Measurements from ENCODE around the gene CES3. TPM values are rescaled to one million over a fixed set of nuclear protein-coding genes. Genes with fewer than 3 reads are reported as not detected.
"Not testable (repeated sequence)": the region's sequence is repeated elsewhere in the genome, so short reads cannot be mapped to it uniquely, and the experiment has no call there.

Gene CES3
- polyA plus RNA-seq, 4 donors: 1.8 to 3.6 (median 2.4) TPM

DNA sequence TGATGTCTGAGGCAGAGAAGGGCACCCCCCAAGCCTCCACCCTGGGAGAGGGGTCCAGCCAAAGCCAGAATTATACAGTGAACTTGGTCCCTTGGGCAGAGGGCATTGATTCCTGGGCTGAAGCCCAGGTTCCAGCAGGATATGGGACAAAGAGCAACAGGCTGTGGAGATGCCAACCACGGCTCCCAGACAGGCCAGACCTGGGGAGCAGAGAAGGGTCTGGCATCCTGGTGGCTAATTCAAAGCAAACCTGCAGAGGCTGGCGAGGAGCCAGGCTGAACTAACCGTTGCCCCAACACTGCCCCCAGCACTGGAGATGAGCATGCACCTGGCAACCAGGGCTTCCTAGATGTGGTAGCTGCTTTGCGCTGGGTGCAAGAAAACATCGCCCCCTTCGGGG lies 3.0 kb downstream of the CES3 start:
- DNase-seq (ENCODE audit: low read depth in 4 of 4, low spot score in 3 of 4): no peak

DNA sequence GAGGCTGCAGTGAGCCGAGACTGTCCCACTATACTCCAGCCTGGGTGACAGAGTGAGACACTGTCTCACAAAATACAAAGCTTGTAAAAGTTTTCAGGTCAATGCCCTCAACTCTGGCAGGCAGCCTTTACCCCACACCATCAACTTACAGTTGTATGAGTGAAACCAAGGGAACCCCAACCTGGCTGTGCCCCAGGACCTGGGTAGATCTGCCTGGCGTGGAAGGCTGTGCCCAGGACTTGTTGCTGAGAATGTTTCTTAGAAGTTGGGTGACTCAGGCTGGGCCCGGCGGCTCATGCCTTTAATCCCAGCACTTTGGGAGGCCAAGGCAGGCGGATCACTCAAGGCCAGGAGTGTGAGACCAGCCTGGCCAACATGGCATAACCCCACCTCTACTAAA lies 7.8 kb downstream of the CES3 start:
- DNase-seq (ENCODE audit: low read depth in 4 of 4, low spot score in 3 of 4): no peak

DNA sequence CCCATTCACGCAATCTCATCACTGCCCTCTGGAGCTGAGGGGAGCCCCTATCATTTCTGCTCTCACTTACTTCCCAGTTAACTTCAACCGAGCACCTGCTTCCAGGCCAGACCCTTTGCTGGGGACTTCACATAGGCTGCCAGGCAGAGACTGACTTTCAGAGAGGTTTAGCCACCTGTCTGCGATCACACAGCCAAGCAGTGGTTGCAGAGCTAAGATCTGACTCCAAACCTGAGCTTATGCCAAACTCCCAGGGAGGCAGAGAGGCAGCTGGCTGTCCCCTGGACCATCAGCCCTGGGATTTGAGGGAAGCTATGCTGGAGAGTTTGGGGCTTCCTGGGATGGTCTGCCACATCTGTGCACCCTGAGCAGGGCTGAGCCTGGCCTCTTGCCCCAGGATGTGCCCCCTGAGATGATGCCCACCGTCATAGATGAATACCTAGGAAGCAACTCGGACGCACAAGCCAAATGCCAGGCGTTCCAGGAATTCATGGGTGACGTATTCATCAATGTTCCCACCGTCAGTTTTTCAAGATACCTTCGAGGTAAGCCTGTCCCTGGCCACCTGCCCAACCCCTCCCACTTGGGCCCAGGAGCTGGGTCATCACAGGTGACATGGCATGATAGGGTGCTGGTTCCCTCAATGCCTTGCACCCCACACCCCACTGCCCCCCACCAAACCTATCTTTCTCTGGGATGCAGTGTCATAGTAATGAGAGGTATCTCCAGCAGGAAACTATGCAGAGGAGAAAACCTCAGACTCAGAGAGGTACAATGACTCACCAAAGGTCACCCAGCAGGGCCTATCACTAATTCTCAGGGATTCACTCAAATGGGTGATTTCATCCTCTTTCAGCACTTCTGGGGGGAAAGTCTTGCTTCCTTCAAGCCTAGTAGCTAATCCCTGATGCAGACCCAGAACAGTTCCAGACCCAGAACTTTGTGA lies 10.0 kb downstream of the CES3 start:
- DNase-seq (ENCODE audit: low read depth in 4 of 4, low spot score in 3 of 4): no peak

DNA sequence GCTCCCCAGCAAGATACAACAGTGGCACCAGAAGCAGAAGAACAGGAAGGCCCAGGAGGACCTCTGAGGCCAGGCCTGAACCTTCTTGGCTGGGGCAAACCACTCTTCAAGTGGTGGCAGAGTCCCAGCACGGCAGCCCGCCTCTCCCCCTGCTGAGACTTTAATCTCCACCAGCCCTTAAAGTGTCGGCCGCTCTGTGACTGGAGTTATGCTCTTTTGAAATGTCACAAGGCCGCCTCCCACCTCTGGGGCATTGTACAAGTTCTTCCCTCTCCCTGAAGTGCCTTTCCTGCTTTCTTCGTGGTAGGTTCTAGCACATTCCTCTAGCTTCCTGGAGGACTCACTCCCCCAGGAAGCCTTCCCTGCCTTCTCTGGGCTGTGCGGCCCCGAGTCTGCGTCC lies 11.9 kb downstream of the CES3 start:
- DNase-seq (ENCODE audit: low read depth in 4 of 4, low spot score in 3 of 4): no peak

DNA sequence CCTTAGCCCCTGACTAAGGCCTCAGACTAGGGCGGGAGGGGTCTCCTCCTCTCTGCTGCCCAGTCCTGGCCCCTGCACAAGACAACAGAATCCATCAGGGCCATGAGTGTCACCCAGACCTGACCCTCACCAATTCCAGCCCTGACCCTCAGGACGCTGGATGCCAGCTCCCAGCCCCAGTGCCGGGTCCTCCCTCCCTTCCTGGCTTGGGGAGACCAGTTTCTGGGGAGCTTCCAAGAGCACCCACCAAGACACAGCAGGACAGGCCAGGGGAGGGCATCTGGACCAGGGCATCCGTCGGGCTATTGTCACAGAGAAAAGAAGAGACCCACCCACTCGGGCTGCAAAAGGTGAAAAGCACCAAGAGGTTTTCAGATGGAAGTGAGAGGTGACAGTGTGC lies 12.7 kb downstream of the CES3 start:
- DNase-seq (ENCODE audit: low read depth in 4 of 4, low spot score in 3 of 4): no peak

DNA sequence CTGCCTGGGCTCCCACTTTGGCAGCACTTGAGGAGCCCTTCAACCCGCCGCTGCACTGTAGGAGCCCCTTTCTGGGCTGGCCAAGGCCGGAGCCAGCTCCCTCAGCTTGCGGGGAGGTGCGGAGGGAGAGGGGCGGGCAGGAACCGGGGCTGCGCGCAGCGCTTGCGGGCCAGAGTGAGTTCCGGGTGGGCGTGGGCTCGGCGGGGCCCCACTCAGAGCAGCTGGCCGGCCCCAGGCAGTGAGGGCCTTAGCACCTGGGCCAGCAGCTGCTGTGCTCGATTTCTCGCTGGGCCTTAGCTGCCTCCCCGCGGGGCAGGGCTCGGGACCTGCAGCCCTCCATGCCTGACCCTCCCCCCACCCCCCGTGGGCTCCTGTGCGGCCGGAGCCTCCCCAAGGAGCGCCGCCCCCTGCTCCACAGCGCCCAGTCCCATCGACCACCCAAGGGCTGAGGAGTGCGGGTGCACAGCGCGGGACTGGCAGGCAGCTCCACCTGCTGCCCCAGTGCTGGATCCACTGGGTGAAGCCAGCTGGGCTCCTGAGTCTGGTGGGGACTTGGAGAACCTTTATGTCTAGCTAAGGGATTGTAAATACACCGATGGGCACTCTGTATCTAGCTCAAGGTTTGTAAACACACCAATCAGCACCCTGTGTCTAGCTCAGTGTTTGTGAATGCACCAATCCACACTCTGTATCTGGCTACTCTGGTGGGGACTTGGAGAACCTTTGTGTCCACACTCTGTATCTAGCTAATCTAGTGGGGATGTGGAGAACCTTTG lies 13.3 kb downstream of the CES3 start:
- not testable (repeated sequence) for DNase-seq (ENCODE audit: low read depth in 4 of 4, low spot score in 3 of 4)

GRCh38 chr16:66974932-66975246 lies 13.8 kb downstream of the CES3 start:
- not testable (repeated sequence) for DNase-seq (ENCODE audit: low read depth in 4 of 4, low spot score in 3 of 4)

DNA sequence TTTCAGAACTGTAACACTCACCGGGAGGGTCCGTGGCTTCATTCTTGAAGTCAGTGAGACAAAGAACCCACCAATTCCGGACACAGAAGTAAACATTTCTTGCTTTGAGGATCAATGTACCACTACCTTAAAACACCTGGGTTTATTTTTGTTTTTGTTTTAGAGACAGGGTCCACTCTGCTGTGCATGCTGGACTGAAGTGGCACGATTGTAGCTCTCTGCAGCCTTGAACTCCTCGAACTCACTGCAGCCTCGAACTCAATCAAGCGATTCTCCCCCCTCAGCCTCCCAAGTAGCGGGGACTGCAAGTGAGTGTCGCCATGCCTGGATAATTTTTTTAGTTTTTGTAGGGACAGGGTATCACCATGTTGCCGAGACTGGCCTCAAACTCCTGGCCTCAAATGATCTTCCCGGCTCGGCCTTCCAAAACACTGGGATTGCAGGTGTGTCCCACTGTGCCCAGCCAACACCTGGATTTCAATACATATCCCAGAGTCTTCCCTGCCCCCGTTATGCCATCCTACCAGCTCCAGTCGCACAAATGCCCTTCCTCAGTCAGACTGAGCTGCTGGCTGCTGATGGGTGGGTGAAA lies 14.3 kb downstream of the CES3 start:
- no peak for DNase-seq (ENCODE audit: low read depth in 4 of 4, low spot score in 3 of 4)

- no peak for DNase-seq (ENCODE audit: low read depth in 4 of 4, low spot score in 3 of 4)
These were observed 15.7 kb downstream of the CES3 start for GRCh38 chr16:66976746-66977145.

DNA sequence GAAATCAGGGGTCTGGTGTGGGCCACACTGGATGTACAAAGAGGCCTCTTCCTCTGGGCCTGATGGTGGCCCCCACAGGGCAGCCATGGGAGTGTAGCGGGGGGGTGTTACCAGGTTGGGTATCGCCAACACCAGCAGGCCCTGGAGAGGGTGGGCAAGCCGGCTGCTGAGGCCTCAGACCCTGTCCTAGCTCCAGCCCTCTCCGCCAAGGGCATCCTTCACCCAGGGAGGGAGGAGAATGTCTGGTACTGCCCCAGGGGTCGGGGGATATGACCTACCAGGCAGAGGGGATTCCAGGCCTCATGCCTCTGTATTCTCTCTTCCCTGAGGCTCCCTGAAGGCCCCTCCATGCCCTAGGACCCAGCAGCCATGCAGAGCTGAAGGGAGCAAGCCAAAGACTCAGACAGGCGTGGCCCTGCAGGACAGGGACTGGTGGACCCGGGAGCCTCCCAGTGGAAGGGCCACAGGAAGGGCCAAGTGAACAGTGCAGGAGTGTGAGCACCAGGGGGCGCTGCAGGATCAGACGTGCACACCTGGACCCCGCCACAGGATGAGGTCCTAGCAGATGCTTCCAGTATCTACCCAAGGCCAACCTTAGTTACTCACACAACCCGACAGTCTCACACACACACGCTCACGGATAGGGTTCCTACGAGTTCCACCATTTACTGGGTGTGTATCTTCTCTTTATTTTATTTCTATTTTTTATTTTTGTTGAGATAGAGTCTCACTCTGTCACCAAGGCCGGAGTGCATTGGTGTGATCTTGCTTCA lies 16.5 kb downstream of the CES3 start:
- peak in 2 of 4 donors; percentile 61 to 71 for DNase-seq (ENCODE audit: low read depth in 4 of 4, low spot score in 3 of 4)

DNA sequence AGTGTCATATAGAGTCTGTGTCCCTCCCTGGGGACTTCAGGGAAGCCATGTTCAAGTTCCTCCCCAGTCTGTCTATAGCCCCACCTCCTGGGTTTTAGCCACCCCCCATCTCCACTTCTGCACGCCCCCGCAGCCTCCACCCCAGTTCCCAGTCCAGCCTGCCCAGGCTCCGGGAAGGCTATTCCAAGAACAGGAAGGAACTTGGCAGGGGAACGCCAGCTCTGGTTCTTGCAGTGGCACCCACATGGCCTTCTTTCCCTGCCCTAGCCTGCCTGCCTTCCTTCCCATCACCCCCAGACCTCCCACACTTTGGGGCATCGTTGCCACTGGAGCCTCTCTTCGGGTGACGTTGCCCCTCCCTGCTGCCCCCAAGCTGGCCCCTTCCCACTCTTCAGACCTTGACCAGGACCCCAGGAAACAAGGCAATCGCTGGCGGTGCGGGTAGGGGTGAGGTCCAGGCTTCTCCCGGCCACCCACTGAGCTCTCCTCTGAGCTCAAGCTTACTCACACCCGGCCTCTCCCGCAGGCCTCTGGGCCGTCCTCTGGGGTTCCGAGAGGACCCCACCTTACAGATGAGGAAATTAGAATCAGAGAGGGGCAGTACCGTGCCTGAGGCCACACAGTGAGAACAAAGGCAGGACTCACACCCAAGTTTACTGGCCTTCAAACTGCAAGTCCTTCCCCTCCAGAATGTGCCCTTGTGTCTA lies 18.1 kb downstream of the CES3 start:
- DNase-seq (ENCODE audit: low read depth in 4 of 4, low spot score in 3 of 4): no peak

DNA sequence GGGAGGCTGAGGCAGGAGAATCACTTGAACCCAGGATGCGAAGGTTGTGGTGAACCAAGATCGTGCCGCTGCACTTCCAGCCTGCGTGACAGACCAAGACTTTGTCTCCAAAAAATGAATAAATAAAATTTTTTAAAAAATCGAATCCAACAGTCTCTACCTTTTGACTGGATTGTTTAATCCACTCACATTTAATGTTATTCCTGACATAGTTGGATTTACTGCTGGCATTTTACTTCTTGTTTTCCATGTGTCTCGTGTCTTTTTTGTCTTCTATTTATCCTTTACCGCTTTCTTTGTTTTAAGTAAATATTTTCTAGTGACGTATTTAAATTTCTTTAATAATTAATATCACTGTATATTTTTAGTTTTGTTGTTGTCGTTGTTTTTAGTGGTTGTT lies 22.0 kb downstream of the CES3 start:
- no peak for DNase-seq (ENCODE audit: low read depth in 4 of 4, low spot score in 3 of 4)

DNA sequence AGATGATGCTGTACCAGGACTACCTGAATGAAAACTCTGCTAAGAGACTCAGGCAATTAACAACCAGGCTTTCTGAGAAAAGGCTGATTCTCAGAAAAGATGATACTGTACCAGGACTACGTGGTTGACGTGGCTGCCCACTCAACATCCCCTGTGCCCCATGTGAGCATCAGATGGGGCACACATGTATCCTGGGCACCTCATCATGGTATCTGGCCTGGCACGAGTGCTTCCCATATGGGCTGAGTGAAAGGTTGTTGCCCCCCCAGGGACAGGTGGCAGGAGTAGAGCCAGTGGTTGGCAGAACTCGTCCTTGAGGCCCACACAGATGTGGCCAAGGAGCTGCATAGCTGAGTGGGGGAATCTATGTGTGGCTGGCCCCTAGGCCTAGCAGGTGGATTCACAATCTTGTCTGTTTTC lies 23.8 kb downstream of the CES3 start:
- no peak for DNase-seq (ENCODE audit: low read depth in 4 of 4, low spot score in 3 of 4)

DNA sequence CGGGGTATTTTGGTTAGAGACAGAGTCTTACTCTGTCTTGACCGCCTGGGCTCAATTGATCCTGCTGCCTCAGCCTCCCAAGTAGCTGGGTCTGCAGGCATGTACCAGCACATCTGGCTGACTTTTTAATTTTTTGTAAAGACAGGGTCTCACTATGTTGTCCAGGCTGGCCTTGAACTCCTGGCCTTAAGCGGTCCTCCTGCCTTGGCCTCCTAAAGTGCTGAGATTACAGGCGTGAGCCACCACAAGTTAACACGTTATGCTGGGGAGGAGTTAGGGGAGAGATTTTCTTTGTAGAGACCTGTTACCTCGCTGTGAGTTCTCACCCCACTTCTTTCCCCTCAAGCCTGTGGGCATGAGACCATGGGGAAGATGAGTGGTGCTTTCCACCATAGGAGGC lies 25.5 kb downstream of the CES3 start:
- DNase-seq (ENCODE audit: low read depth in 4 of 4, low spot score in 3 of 4): no peak

- no peak for DNase-seq (ENCODE audit: low read depth in 4 of 4, low spot score in 3 of 4)
These were observed 27.2 kb downstream of the CES3 start, which contains the start of gene CES4A for GRCh38 chr16:66988197-66988788. TSS of gene CES4A (plus strand) at chr16:66988589. CDS start at chr16:66988773, 184 bp downstream.

DNA sequence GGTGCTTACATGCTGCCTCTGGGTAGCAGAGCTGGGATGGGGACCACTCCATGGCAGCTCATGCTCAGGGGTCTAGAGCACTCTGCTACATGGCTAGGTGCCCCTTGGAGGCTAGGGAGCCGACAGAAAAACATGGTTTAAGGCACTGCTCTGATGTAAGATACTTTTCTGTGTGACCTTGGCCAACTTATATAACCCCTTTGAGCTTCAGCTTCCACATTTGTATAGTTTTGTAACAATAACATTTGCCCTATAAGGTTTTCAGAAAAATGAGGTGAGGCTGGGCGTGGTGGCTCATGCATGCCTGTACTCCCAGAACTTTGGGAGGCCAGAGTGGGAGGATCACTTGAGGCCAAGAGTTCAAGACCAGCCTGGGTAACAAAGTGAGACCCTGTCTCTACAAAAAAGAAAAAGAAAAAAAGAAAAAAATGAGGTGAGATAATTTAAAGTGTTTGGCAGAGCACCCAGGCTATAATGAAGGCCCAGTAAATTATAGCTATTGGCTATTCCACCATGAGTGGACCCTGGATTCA lies 30.5 kb downstream of the CES3 start:
- DNase-seq (ENCODE audit: low read depth in 4 of 4, low spot score in 3 of 4): no peak

DNA sequence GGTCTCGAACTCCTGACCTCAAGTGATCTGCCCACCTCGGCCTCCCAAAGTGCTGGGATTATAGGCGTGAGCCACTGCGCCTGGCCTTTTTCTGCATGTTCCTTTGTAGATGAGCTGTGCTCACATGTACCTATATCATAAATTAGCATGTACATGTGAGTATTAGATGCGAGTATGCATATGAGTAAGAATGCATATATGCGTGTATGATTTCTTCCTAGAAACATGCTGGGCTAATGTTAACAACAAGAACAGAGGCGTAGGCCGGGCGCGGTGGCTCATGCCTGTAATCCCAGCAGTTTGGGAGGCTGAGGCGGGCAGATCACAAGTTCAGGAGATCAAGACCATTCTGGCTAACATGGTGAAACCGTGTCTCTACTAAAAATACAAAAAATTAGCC lies 32.5 kb downstream of the CES3 start:
- not testable (repeated sequence) for DNase-seq (ENCODE audit: low read depth in 4 of 4, low spot score in 3 of 4)

GRCh38 chr16:66996324-66996982 lies 35.4 kb downstream of the CES3 start:
- no peak for DNase-seq (ENCODE audit: low read depth in 4 of 4, low spot score in 3 of 4)

GRCh38 chr16:66996983-66997358 lies 35.9 kb downstream of the CES3 start:
- DNase-seq (ENCODE audit: low read depth in 4 of 4, low spot score in 3 of 4): no peak

All from right renal pelvis (tissue), 4 donors.